Stimulated activated CD4-positive, alpha-beta T cell treated with anti-CD3 and anti-CD28 coated beads, Interleukin-4, amount 100 ng/mL, for 48 hours (primary cell): ENCODE data around the gene CARMIL1.

Experiments used
- DNase-seq, 2 donors: peaks; one replicate each; pipeline ENCODE4 v3.0.0-alpha.2; 2020; ENCODE audit warnings: low read depth in 2 of 2

Gene CARMIL1

DNA sequence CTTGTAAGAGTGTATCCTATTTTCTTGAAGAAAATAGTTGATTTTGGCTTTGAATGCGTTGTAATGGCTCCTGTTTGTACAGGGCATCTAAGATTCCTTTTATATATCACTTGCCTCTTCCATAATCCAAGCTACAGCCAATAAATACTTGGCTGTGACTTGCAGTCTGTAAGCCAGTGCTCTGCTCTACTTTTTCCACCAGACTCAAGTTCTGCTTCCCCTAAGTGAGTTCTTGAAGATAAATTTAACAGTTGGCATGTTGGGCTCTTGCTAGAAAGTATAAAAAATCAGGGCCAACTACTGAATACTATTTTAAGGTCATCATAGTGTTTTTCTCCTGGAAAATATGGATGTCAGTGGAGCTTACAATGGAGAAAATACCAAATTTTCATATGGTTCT lies 336.3 kb downstream of the CARMIL1 start:
- DNase-seq = no peak

DNA sequence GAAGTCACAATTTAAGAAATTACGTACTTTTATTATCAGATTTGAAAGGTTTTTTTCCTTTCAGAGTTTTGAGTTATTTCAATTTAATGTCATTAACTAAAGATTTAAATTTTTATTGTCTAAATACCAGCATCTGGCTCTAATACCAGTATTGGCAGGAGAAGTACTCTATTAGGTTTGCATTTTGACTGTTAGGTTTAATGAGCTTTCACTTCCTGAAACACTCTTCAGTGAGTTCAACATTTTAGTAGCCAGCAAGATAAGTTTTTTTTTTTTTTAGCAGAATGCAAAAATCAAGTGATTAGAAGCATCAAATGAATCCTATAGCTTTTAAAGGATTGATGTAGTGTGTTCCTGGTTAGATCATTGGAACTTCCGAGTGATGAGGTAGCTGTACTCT lies 338.8 kb downstream of the CARMIL1 start:
- no peak for DNase-seq

DNA sequence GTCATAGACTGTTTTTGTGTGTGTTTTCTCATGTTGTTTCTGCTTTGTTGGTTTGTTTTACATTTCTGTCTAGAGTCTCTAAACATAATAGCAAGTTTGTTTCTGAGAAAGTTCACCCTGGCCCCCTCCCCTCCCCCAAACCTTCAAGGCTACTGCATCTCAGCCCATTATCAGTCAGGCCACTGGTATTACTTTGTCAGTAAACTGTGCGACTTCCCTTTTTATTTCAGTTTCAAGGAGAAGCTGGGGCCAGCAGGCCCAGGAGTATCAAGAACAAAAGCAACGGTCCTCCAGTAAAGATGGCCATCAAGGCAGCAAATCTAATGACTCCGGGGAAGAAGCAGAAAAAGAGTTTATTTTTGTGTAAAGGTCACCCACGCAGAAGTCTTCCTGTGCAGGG lies 340.0 kb downstream of the CARMIL1 start:
- no peak for DNase-seq

GRCh38 chr6:25620391-25620790 lies 341.2 kb downstream of the CARMIL1 start:
- no peak for DNase-seq

- DNase-seq = no peak
Measured at GRCh38 chr6:25623065-25623464, 343.9 kb downstream of the CARMIL1 start.

DNA sequence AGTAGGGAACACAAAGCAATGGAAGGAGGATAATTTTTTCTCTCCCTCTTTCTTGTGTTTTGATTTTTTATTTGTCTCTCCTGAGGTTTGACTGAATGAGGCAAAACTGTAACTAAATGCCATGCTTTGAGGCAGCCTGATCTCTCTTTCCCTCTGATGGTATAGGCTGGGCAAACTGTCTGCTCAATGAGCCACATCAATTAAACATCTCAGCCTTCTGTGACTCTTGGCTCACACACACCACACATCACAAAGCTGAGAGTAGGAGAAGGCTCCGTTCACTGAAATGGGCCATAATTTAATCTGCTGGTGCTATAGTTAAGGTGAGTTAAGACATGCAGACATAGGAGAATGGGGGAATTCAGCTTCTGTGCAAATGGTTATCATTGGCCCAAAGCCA lies 344.7 kb downstream of the CARMIL1 start:
- DNase-seq = no peak

DNA sequence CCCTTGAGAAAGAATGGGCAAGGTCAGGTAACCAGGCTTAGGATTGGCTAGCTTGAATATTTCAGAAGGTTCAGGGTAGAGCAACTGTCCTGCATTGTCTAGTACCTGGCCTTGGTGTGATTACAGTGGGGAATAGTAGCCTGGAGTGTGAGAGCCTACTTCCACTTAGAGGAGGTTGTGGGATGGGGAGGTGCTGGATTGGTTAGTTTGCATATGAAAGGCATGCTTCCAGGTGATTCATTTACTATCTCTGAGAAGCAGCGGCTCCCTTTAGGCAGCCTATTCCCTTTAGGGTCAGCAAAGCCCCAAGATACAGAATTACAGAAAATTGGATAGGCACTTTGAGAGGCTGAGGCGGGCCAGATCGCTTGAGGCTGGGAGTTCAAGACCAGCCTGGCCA lies 347.8 kb downstream of the CARMIL1 start:
- DNase-seq = no peak

DNA sequence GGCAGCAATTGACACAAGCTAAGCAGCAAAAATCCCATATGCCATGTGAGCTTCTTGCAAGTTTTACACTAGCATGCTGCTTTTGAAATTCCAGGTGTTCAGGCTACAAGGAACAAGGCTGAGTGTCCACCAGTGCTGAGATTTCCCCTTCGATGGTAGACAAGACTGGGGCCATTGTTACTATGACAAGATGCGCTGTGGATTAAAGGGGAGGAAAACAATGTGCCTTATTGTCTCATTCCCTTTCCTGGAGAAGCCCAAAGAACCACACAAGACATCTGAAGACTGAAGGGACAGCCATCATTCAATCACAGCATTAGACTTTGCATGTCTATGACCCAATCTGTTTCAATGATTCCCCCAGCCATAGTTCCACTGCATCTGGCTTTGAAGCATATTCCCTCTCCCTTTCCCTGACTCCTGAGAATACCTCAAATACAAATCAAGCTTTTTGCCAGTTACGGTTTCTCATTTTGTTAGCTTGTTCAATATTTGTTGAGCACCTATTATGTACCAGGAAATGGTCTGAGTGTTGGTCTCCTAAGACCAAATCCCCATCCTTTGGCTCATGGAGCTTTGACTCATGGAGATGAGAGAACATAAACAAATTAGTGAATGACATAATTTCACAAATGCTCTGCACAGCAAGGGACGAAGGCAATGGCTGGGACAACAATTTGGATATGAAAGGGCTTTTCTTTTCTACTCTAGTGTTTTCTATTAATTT lies 349.5 kb downstream of the CARMIL1 start:
- no peak for DNase-seq

DNA sequence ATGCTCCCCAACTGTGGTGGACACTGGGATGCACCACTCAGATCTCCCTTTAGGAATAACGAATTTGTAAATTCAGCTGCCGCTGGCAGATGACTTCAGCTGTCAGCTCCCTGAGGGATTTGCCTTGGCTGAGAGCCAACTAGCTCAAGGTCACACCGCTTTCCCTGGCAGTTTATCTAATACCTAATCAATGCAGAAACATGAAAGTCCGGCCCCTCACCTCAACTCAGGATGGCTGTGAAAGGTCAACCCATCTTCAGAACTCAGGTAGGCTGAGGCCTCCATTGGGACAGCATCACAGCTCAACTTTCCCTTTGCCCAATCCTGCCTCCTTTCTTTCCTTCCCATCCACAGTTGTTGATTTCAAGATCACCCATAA lies 350.0 kb downstream of the CARMIL1 start:
- no peak for DNase-seq

GRCh38 chr6:25630508-25631278 lies 351.5 kb downstream of the CARMIL1 start:
- no peak for DNase-seq

DNA sequence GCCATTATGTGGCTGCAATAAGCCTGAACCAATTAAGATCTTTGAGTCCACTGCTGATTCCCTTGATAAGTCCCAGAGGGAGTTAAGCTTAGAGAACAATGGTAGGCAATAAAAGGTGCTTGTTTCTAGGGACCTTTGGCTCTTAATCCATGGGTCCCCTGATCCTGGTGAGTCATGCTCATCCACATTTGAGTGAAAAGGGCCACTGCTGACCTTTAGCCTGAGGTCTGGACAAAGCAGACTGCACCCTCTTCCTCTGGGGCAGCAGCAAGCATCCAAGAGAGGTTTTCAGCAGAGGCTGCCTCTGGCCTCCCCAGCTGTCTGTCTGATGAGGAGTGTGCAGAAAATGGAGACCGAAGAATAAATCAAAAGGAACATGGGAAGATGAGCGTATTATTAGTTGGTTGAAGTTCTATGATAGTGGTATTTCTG lies 356.7 kb downstream of the CARMIL1 start:
- no peak for DNase-seq

GRCh38 chr6:25637211-25637610 lies 358.0 kb downstream of the CARMIL1 start:
- no peak for DNase-seq

DNA sequence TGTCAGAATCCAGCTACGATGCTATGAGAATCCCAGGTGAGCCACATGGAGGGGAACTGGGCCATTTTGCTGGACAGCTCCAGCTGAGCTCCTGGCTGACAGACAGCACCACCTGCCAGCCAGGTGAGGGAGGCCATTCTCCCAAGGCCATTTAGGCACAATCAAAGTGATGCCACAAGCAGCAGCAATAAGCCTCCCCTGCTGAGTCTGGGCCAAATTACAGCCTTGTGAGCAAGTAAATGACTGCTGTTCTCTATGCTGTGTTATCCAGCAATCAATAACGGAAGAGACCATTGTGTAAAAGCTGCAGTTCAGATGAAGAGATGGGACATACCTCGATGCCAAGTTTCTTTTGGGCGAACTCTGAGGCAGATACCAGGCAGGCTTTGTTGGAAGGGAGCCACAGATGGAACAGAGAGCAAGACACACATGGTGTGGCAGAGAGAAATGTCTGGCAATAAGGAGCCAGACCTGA lies 358.8 kb downstream of the CARMIL1 start:
- no peak for DNase-seq

GRCh38 chr6:25639653-25640052 lies 360.5 kb downstream of the CARMIL1 start:
- DNase-seq = no peak

GRCh38 chr6:25640446-25640845 lies 361.3 kb downstream of the CARMIL1 start:
- DNase-seq = no peak

DNA sequence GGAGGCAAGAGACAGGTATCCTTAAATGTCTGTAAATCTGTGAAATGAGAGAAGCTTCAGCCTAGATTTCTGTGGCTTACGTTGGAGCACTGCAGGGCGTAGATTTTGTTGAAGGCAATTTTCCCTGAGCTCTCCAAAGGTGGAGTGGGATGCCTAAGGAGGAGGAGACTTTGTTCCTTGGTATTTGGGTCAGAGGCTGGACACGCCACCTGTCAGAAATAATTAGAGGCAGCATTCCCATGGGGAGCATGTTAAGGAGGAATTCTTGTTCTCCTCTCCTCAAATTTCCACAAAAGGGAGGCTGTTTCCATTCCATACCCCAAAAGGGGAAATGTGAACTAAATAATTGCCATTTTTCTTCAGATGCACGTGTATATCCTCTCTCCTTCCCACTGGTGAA lies 361.7 kb downstream of the CARMIL1 start:
- no peak for DNase-seq

GRCh38 chr6:25641377-25641776 lies 362.2 kb downstream of the CARMIL1 start:
- no peak for DNase-seq

GRCh38 chr6:25641940-25642666 lies 362.9 kb downstream of the CARMIL1 start:
- DNase-seq = no peak

GRCh38 chr6:25642667-25643328 lies 363.6 kb downstream of the CARMIL1 start:
- no peak for DNase-seq

DNA sequence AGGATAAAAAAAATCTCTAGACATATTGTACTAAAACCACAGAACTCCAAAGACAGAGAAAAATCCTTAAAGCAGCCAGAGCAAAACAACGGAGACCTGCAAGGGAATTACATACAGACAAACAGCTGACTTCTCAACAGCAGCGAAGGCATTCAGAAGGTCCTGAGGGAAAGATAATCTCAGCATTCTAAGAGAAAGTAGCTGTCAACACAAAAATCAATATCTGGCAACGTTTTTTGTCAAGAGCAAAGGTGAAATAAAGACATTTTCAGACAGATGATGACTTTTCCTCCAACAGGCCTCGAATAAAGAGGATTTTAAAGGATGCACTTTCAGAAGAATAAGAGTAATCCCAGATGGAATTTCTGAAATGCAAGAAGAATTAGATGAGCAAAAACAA lies 366.7 kb downstream of the CARMIL1 start:
- DNase-seq = no peak

GRCh38 chr6:25649611-25650010 lies 370.4 kb downstream of the CARMIL1 start:
- DNase-seq = no peak

DNA sequence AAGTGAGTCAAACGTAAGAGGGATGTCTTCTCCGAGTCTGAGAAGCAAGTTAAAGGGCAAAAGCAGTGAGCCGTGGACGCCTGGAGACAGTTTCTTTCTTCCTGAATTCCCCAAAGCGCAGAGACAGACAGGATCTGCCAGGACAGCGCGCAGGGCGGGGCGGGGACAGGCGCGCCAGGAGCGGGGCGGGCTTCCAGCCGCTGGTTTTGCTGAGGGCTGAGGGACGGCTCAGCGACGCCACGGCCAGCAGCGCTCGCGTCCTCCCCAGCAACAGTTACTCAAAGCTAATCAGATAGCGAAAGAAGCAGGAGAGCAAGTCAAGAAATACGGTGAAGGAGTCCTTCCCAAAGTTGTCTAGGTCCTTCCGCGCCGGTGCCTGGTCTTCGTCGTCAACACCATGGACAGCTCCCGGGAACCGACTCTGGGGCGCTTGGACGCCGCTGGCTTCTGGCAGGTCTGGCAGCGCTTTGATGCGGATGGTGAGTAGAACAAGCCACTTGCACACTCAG lies 372.9 kb downstream of the CARMIL1 start, which contains the start of gene SCGN:
TSS of gene SCGN (plus strand) at position 209 of the 509 bp plus-strand sequence. CDS start at position 398, 189 bp downstream.
- DNase-seq = peak; percentile 38 to 56
